ENCODE data around the gene HSF5. TPM values are rescaled to one million over a fixed set of nuclear protein-coding genes. Genes with fewer than 3 reads are reported as not detected.

The HSF5 gene
- total RNA-seq, 6 donors from 2014 or later, result 0.07 to 0.39 (median 0.30) TPM; not detected in 1

GRCh38 chr17:58385359-58385899, 102.8 kb downstream of the HSF5 start:
- no peaks in the 10 kb centered on the region for H3K9me3 ChIP-seq
- 72 to 90% methylated on average over 4 of the region's 4 CpGs for WGBS, 2 donors
- H3K4me1 ChIP-seq, result peaks cover 3 to 35% (median 20%) of the 10 kb centered on the region in 4 donors
- H3K27me3 ChIP-seq, result no peaks in the 10 kb centered on the region
- ATAC-seq (ENCODE audit: low FRiP score in 2 of 2) (no peak), DNase-seq (no peak)
- TF ChIP-seq POLR2AphosphoS5 (IDR thresholded peaks at IDR 0.05) (no peak), POLR2A (IDR thresholded peaks at IDR 0.05) (no peak), EP300 (IDR thresholded peaks at IDR 0.05) (no peak)
- TF ChIP-seq, protein P1, sequence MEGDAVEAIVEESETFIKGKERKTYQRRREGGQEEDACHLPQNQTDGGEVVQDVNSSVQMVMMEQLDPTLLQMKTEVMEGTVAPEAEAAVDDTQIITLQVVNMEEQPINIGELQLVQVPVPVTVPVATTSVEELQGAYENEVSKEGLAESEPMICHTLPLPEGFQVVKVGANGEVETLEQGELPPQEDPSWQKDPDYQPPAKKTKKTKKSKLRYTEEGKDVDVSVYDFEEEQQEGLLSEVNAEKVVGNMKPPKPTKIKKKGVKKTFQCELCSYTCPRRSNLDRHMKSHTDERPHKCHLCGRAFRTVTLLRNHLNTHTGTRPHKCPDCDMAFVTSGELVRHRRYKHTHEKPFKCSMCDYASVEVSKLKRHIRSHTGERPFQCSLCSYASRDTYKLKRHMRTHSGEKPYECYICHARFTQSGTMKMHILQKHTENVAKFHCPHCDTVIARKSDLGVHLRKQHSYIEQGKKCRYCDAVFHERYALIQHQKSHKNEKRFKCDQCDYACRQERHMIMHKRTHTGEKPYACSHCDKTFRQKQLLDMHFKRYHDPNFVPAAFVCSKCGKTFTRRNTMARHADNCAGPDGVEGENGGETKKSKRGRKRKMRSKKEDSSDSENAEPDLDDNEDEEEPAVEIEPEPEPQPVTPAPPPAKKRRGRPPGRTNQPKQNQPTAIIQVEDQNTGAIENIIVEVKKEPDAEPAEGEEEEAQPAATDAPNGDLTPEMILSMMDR (IDR thresholded peaks at IDR 0.05), result no peak
- no peaks in the 10 kb centered on the region for H3K36me3 ChIP-seq
- H3K4me3 ChIP-seq, result no peak overlapping the region
- no peak overlapping the region for H3K27ac ChIP-seq

DNA sequence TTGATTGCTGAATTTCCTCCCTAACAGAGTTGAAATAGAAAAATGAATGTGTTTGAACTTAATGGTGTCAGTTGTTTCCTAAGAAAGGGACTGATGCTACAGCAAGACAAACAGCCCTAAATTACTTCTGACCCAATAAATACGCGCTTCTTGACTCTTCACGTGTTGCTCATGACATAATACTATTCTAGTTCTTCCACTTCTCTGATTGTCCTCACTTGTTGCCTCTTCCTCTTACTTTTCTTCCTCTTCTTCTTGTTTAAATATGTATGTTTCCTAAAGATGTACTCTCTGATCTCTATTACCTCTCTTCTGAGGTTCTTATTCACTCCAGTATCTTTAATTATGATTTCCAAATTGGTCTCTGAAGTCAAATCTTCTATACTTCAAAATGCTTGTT, 103.3 kb downstream of the HSF5 start:
- ATAC-seq (ENCODE audit: low FRiP score in 2 of 2) (peak in 1 of 2 donors; percentile 52), DNase-seq (no peak)
- no peak overlapping the region for H3K4me3 ChIP-seq
- no peak overlapping the region for H3K27ac ChIP-seq
- no peak for TF ChIP-seq EP300 (IDR thresholded peaks at IDR 0.05)
- TF ChIP-seq POLR2AphosphoS5 (IDR thresholded peaks at IDR 0.05), result no peak
- TF ChIP-seq POLR2A (IDR thresholded peaks at IDR 0.05), result no peak
- TF ChIP-seq, protein P1 (IDR thresholded peaks at IDR 0.05), result no peak
- no peaks in the 10 kb centered on the region for H3K27me3 ChIP-seq
- WGBS, 2 donors, result 54 to 71% methylated on average over 3 of the region's 3 CpGs
- H3K36me3 ChIP-seq, result no peaks in the 10 kb centered on the region
- peaks cover 3 to 35% (median 20%) of the 10 kb centered on the region in 4 donors for H3K4me1 ChIP-seq
- H3K9me3 ChIP-seq, result no peaks in the 10 kb centered on the region

DNA sequence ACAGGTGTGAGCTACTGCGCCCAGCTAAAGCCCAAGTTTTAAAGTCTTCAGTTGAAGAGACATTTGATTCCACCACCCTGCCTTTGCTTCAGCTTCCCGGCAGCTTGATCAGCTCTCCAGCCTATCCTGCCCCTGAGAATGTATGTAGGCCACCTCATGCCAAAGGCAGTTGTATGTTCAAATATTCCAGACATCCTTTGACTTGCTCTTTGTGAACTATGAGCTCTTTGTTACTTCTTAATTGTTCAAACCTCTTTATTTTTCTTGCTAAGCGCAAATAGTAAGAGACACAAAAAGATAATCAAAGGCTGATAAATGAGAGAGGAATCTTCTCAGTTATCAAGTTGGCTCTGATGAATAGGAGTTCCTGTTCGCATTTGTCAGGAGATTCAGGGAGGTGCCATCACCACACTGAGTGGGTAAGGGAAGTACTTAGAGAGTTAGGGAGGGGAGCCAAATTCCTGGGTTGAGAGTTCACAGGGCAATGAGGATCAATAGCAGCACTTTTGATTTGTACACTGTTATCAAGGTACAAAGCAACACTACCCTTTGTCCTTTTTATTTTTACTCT, 104.2 kb downstream of the HSF5 start:
- DNase-seq, result no peak
- ATAC-seq (ENCODE audit: low FRiP score in 2 of 2), result no peak
- TF ChIP-seq, protein P1 (IDR thresholded peaks at IDR 0.05), result no peak
- TF ChIP-seq POLR2A (IDR thresholded peaks at IDR 0.05) (no peak), POLR2AphosphoS5 (IDR thresholded peaks at IDR 0.05) (no peak), EP300 (IDR thresholded peaks at IDR 0.05) (no peak)
- no peaks in the 10 kb centered on the region for H3K9me3 ChIP-seq
- no peak overlapping the region for H3K4me3 ChIP-seq
- H3K27ac ChIP-seq, result no peak overlapping the region
- WGBS, 2 donors, result 67 to 78% methylated on average over 4 of the region's 4 CpGs
- H3K36me3 ChIP-seq, result no peaks in the 10 kb centered on the region
- H3K4me1 ChIP-seq, result peaks cover 3 to 35% (median 20%) of the 10 kb centered on the region in 4 donors
- no peaks in the 10 kb centered on the region for H3K27me3 ChIP-seq

- peak overlapping the region in 1 of 4 donors; percentile 30 for H3K27ac ChIP-seq
- DNase-seq (no peak), ATAC-seq (ENCODE audit: low FRiP score in 2 of 2) (no peak)
- H3K9me3 ChIP-seq, result no peaks in the 10 kb centered on the region
- no peaks in the 10 kb centered on the region for H3K36me3 ChIP-seq
- TF ChIP-seq POLR2AphosphoS5 (IDR thresholded peaks at IDR 0.05), result no peak
- no peak for TF ChIP-seq POLR2A (IDR thresholded peaks at IDR 0.05)
- TF ChIP-seq, protein P1 (IDR thresholded peaks at IDR 0.05), result no peak
- no peak for TF ChIP-seq EP300 (IDR thresholded peaks at IDR 0.05)
- H3K27me3 ChIP-seq, result no peaks in the 10 kb centered on the region
- no peak overlapping the region for H3K4me3 ChIP-seq
- H3K4me1 ChIP-seq, result peaks cover 3 to 29% (median 20%) of the 10 kb centered on the region in 4 donors
- WGBS, 2 donors, result 73 to 74% methylated on average over 1 of the region's 1 CpG
Observed at GRCh38 chr17:58382872-58383242, 105.4 kb downstream of the HSF5 start.

Data from upper lobe of left lung (tissue), 6 donors.